OCI-LY3 (cell line): ENCODE data around the gene FANCC.

ENCODE experiments used
- EZH2phosphoT487 ChIP-seq: fragments of 200-600 bp; shearing (Covaris generic); IDR thresholded peaks from 2 replicates; pipeline ENCODE4 v1.6.1; 2018; ENCODE audit warnings: antibody characterized with exemption, mixed run types, low read depth
- TF ChIP-seq, protein P1 (sequence below): fragments of 200-600, 300-600 bp; sonication (generic); IDR thresholded peaks from 2 replicates; pipeline ENCODE4 v1.5.1; 2014; ENCODE audit warnings: antibody characterized with exemption, low read length, low read depth

GRCh38 chr9:95313010-95313498 is 4.5 kb downstream of the FANCC start:
- TF ChIP-seq, protein P1, sequence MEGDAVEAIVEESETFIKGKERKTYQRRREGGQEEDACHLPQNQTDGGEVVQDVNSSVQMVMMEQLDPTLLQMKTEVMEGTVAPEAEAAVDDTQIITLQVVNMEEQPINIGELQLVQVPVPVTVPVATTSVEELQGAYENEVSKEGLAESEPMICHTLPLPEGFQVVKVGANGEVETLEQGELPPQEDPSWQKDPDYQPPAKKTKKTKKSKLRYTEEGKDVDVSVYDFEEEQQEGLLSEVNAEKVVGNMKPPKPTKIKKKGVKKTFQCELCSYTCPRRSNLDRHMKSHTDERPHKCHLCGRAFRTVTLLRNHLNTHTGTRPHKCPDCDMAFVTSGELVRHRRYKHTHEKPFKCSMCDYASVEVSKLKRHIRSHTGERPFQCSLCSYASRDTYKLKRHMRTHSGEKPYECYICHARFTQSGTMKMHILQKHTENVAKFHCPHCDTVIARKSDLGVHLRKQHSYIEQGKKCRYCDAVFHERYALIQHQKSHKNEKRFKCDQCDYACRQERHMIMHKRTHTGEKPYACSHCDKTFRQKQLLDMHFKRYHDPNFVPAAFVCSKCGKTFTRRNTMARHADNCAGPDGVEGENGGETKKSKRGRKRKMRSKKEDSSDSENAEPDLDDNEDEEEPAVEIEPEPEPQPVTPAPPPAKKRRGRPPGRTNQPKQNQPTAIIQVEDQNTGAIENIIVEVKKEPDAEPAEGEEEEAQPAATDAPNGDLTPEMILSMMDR = no peak
- no peak for TF ChIP-seq EZH2phosphoT487
